Trophoblast cell (in vitro differentiated cells and primary cell): ENCODE data around the gene C1D.

Source experiments
- DNase-seq, 2 donors: peaks; one replicate each; pipeline ENCODE4 v3.0.0-alpha.2; 2016
- H2AFZ ChIP-seq: 2 replicates; pipeline ENCODE4 v1.6.1; 2013; ENCODE audit warnings: low read length, moderate library complexity, mild to moderate bottlenecking; ENCODE audit not compliant: insufficient read depth, poor library complexity
- H2AK5ac ChIP-seq: 2 replicates; pipeline ENCODE4 v1.6.1; 2013; ENCODE audit warnings: mild to moderate bottlenecking, low read length
- H2BK120ac ChIP-seq: 2 replicates; pipeline ENCODE4 v1.6.1; 2013; ENCODE audit warnings: low read length, mild to moderate bottlenecking, moderate library complexity; ENCODE audit not compliant: insufficient read depth, poor library complexity
- H2BK12ac ChIP-seq: 2 replicates; pipeline ENCODE4 v1.6.1; 2013; ENCODE audit warnings: mild to moderate bottlenecking, low read length, moderate library complexity
- H2BK5ac ChIP-seq: 2 replicates; pipeline ENCODE4 v1.6.1; 2013; ENCODE audit warnings: low read length, low read depth, moderate library complexity, mild to moderate bottlenecking; ENCODE audit not compliant: poor library complexity
- H3K14ac ChIP-seq: 2 replicates; pipeline ENCODE4 v1.6.1; 2013; ENCODE audit warnings: mild to moderate bottlenecking, low read length
- H3K18ac ChIP-seq: 2 replicates; pipeline ENCODE4 v1.6.1; 2013; ENCODE audit warnings: mild to moderate bottlenecking, low read length
- H3K23ac ChIP-seq: 2 replicates; pipeline ENCODE4 v1.6.1; 2013; ENCODE audit warnings: low read length
- H3K27ac ChIP-seq: 2 replicates; pipeline ENCODE4 v1.5.1; 2013; ENCODE audit warnings: low read depth, mild to moderate bottlenecking, inconsistent platforms, low read length, moderate library complexity
- H3K27me3 ChIP-seq: 2 replicates; pipeline ENCODE4 v1.6.1; 2013; ENCODE audit warnings: inconsistent platforms, mild to moderate bottlenecking, low read length, moderate library complexity; ENCODE audit not compliant: insufficient read depth
- H3K36me3 ChIP-seq, 2 experiments: 1 replicate in 1 of 2; 2 replicates in 1 of 2; pipeline ENCODE4 v1.6.1; 2013; ENCODE audit warnings: low read length in 2 of 2, mild to moderate bottlenecking in 2 of 2, moderate library complexity in 1 of 2; ENCODE audit not compliant: insufficient read depth in 2 of 2, control insufficient read depth in 1 of 2
- H3K4ac ChIP-seq: 2 replicates; pipeline ENCODE4 v1.6.1; 2013; ENCODE audit warnings: low read depth, mild to moderate bottlenecking, low read length, moderate library complexity
- H3K4me1 ChIP-seq, 2 experiments: 1 replicate in 1 of 2; 2 replicates in 1 of 2; pipeline ENCODE4 v1.6.1; 2013; ENCODE audit warnings: low read length in 2 of 2, mild to moderate bottlenecking in 2 of 2, moderate library complexity in 1 of 2; ENCODE audit not compliant: insufficient read depth in 2 of 2, control insufficient read depth in 1 of 2
- H3K4me2 ChIP-seq: 2 replicates; pipeline ENCODE4 v1.6.1; 2013; ENCODE audit warnings: inconsistent platforms, mild to moderate bottlenecking, low read length, moderate library complexity
- H3K4me3 ChIP-seq: 2 replicates; pipeline ENCODE4 v1.5.1; 2013; ENCODE audit warnings: mild to moderate bottlenecking, low read depth, low read length, inconsistent platforms
- H3K79me1 ChIP-seq: one replicate; pipeline ENCODE4 v1.6.1; 2013; ENCODE audit warnings: low read length
- H3K79me2 ChIP-seq: 2 replicates; pipeline ENCODE4 v1.6.1; 2013; ENCODE audit warnings: low read length, mild to moderate bottlenecking; ENCODE audit not compliant: control insufficient read depth, insufficient read depth, poor library complexity
- H3K9ac ChIP-seq: 2 replicates; pipeline ENCODE4 v1.6.1; 2013; ENCODE audit warnings: mild to moderate bottlenecking, low read length
- H3K9me3 ChIP-seq: 2 replicates; pipeline ENCODE4 v1.6.1; 2013; ENCODE audit warnings: low read depth, mild to moderate bottlenecking, control low read depth, inconsistent platforms, low read length; ENCODE audit not compliant: insufficient read depth
- H4K12ac ChIP-seq: 2 replicates; pipeline ENCODE4 v1.6.1; 2013; ENCODE audit warnings: low read depth, mild to moderate bottlenecking, low read length, moderate library complexity
- H4K8ac ChIP-seq: 2 replicates; pipeline ENCODE4 v1.6.1; 2013; ENCODE audit warnings: low read depth, mild to moderate bottlenecking, low read length, moderate library complexity
- H4K91ac ChIP-seq: one replicate; pipeline ENCODE4 v1.6.1; 2013; ENCODE audit warnings: low read depth, mild to moderate bottlenecking, low read length, moderate library complexity
- WGBS: extraction: QIAGEN DNeasy Blood & Tissue Kit; methylation state at CpG from one replicate; pipeline ENCODE4 v1.1.7; 2013; ENCODE audit warnings: missing lambda C conversion rate; ENCODE audit not compliant: insufficient read length, insufficient coverage; ENCODE audit errors: extremely low coverage; 5-methylcytosine and 5-hydroxymethylcytosine counted together

The C1D gene

GRCh38 chr2:68099260-68099659 is 36.5 kb upstream of the C1D start:
- no peak for DNase-seq
- H3K4me2 ChIP-seq: no peak overlapping the region
- no peak overlapping the region for H3K18ac ChIP-seq
- no peak overlapping the region for H4K12ac ChIP-seq
- no peak overlapping the region for H2AFZ ChIP-seq
- no peak overlapping the region for H2BK5ac ChIP-seq
- H3K14ac ChIP-seq: no peak overlapping the region
- H3K4me1 ChIP-seq: no peaks in the 10 kb centered on the region
- WGBS: no CpG with 5 or more reads among the region's 8 CpGs
- no peak overlapping the region for H2AK5ac ChIP-seq
- H3K27ac ChIP-seq: no peak overlapping the region
- no peak overlapping the region for H3K4ac ChIP-seq
- no peak overlapping the region for H2BK12ac ChIP-seq
- H3K9ac ChIP-seq: no peak overlapping the region
- H3K79me2 ChIP-seq: no peaks in the 10 kb centered on the region
- no peaks in the 10 kb centered on the region for H3K79me1 ChIP-seq
- no peak overlapping the region for H3K4me3 ChIP-seq
- H3K9me3 ChIP-seq: no peaks in the 10 kb centered on the region
- H4K8ac ChIP-seq: no peak overlapping the region
- no peak overlapping the region for H4K91ac ChIP-seq
- H2BK120ac ChIP-seq: no peak overlapping the region
- no peaks in the 10 kb centered on the region for H3K36me3 ChIP-seq
- H3K23ac ChIP-seq: no peak overlapping the region
- H3K27me3 ChIP-seq: no peaks in the 10 kb centered on the region

- Histone ChIP-seq H3K9ac (no peak overlapping the region), H3K23ac (no peak overlapping the region), H3K4me2 (no peak overlapping the region), H3K14ac (no peak overlapping the region), H4K91ac (no peak overlapping the region), H4K12ac (no peak overlapping the region), H3K27me3 (no peaks in the 10 kb centered on the region), H2AK5ac (no peak overlapping the region), H4K8ac (no peak overlapping the region), H2AFZ (no peak overlapping the region), H3K9me3 (no peaks in the 10 kb centered on the region), H3K4me3 (no peak overlapping the region), H3K18ac (no peak overlapping the region), H3K27ac (no peak overlapping the region), H2BK120ac (no peak overlapping the region), H3K4ac (no peak overlapping the region), H3K79me2 (no peaks in the 10 kb centered on the region), H2BK5ac (no peak overlapping the region), H2BK12ac (no peak overlapping the region), H3K36me3 (no peaks in the 10 kb centered on the region), H3K79me1 (no peaks in the 10 kb centered on the region), H3K4me1 (no peaks in the 10 kb centered on the region)
- no CpG with 5 or more reads among the region's 3 CpGs for WGBS
- no peak for DNase-seq
Measured at GRCh38 chr2:68098291-68098797, 35.5 kb upstream of the C1D start.

GRCh38 chr2:68094111-68094510 is 31.3 kb upstream of the C1D start:
- Histone ChIP-seq H2BK5ac (no peak overlapping the region), H3K4me2 (no peak overlapping the region), H3K4me1 (no peaks in the 10 kb centered on the region), H4K12ac (no peak overlapping the region), H2BK120ac (no peak overlapping the region), H4K91ac (no peak overlapping the region), H3K27ac (no peak overlapping the region), H3K27me3 (no peaks in the 10 kb centered on the region), H4K8ac (no peak overlapping the region), H3K23ac (no peak overlapping the region), H3K79me1 (no peaks in the 10 kb centered on the region), H3K4ac (no peak overlapping the region), H3K9ac (no peak overlapping the region), H3K4me3 (no peak overlapping the region), H2AFZ (no peak overlapping the region), H3K18ac (no peak overlapping the region), H2AK5ac (no peak overlapping the region), H3K14ac (no peak overlapping the region), H3K36me3 (no peaks in the 10 kb centered on the region), H2BK12ac (no peak overlapping the region), H3K9me3 (no peaks in the 10 kb centered on the region), H3K79me2 (no peaks in the 10 kb centered on the region)
- no CpG with 5 or more reads among the region's 1 CpG for WGBS
- no peak for DNase-seq

GRCh38 chr2:68093634-68094033 is 30.8 kb upstream of the C1D start:
- Histone ChIP-seq H3K4me2 (no peak overlapping the region), H2AFZ (no peak overlapping the region), H3K79me2 (no peaks in the 10 kb centered on the region), H3K9me3 (no peaks in the 10 kb centered on the region), H3K27ac (no peak overlapping the region), H2BK120ac (no peak overlapping the region), H3K27me3 (no peaks in the 10 kb centered on the region), H3K4me3 (no peak overlapping the region), H2BK5ac (no peak overlapping the region), H3K79me1 (no peaks in the 10 kb centered on the region), H3K4ac (no peak overlapping the region), H2AK5ac (no peak overlapping the region), H2BK12ac (no peak overlapping the region), H3K14ac (no peak overlapping the region), H3K9ac (no peak overlapping the region), H4K91ac (no peak overlapping the region), H3K18ac (no peak overlapping the region), H3K36me3 (no peaks in the 10 kb centered on the region), H4K12ac (no peak overlapping the region), H4K8ac (no peak overlapping the region), H3K23ac (no peak overlapping the region), H3K4me1 (no peaks in the 10 kb centered on the region)
- DNase-seq: no peak
- WGBS: no CpG with 5 or more reads among the region's 2 CpGs
